PC-9 (cell line): Measurements from ENCODE around the gene TMEM168.

Source experiments
- EZH2 ChIP-seq: fragments of 200-600 bp; sonication (generic); IDR thresholded peaks from 2 replicates; pipeline ENCODE4 v1.8.0; 2017; ENCODE audit warnings: antibody characterized with exemption, low read depth
- TF ChIP-seq, protein P1 (sequence below): fragments of 200-600 bp; sonication (generic); conservative IDR thresholded peaks from 2 replicates; pipeline ENCODE4 v1.6.1; 2017; ENCODE audit warnings: mixed run types, antibody characterized with exemption, mild to moderate bottlenecking, moderate library complexity

DNA sequence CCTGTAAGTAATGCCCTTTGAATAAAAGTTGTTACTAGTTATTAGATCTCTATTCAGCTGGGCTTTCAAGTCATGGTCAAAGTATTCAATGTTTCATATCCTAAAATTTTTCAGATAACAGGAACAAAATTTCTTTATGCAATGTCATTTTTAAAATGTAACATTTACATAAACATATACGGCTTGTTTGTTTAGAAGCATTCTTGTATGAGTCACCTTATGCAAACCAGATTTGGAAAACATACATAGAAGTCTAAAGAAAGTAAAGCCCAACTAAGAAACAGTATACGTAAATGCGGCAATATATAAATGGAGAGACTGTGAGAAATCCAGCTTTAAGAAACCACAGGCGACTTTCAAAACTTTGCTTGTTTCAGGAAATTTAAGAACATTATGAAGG, 10.5 kb downstream of the TMEM168 start:
- TF ChIP-seq, protein P1, sequence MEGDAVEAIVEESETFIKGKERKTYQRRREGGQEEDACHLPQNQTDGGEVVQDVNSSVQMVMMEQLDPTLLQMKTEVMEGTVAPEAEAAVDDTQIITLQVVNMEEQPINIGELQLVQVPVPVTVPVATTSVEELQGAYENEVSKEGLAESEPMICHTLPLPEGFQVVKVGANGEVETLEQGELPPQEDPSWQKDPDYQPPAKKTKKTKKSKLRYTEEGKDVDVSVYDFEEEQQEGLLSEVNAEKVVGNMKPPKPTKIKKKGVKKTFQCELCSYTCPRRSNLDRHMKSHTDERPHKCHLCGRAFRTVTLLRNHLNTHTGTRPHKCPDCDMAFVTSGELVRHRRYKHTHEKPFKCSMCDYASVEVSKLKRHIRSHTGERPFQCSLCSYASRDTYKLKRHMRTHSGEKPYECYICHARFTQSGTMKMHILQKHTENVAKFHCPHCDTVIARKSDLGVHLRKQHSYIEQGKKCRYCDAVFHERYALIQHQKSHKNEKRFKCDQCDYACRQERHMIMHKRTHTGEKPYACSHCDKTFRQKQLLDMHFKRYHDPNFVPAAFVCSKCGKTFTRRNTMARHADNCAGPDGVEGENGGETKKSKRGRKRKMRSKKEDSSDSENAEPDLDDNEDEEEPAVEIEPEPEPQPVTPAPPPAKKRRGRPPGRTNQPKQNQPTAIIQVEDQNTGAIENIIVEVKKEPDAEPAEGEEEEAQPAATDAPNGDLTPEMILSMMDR, result no peak
- TF ChIP-seq EZH2, result no peak
